WTC11 (cell line): ENCODE measurements around the gene ZNF787. TPM values are rescaled to one million over a fixed set of nuclear protein-coding genes. Genes with fewer than 3 reads are reported as not detected.

Experiments used
- ATAC-seq: fragments of 200-7000 bp; cut with Tn5 transposase; 2 replicates; pipeline ENCODE4 v1.10.0; 2021; ENCODE audit warnings: mild to moderate bottlenecking, moderate library complexity
- CTCF ChIA-PET: fragments of 300-600 bp; sonication (Branson Sonifier 250); formaldehyde crosslinking; loops from one replicate; lab custom pipeline; 2021; ENCODE audit warnings: antibody characterized with exemption; lab: Charles Lee
- POLR2A ChIA-PET: fragments of 350-600 bp; sonication (Branson Sonifier 250); formaldehyde crosslinking; loops from one replicate; lab custom pipeline; 2021; ENCODE audit warnings: antibody characterized with exemption; lab: Charles Lee
- DNase-seq: peaks from one replicate; pipeline ENCODE4 v3.0.0; 2021; ENCODE audit warnings: low spot score
- H3K27ac Mint-ChIP-seq: 2 replicates; pipeline ENCODE4 v1.8.0; 2021; ENCODE audit warnings: mixed read lengths
- H3K27me3 Mint-ChIP-seq: 2 replicates; pipeline ENCODE4 v1.8.0; 2021; ENCODE audit warnings: low read depth, mild to moderate bottlenecking, moderate library complexity, mixed read lengths
- H3K36me3 Mint-ChIP-seq: 2 replicates; pipeline ENCODE4 v1.8.0; 2021; ENCODE audit warnings: mixed read lengths
- H3K4me1 Mint-ChIP-seq: 2 replicates; pipeline ENCODE4 v1.8.0; 2022; ENCODE audit warnings: mixed read lengths
- H3K4me3 Mint-ChIP-seq: 2 replicates; pipeline ENCODE4 v1.8.0; 2021; ENCODE audit warnings: mild to moderate bottlenecking, moderate library complexity, mixed read lengths
- H3K9me3 Mint-ChIP-seq: 2 replicates; pipeline ENCODE4 v1.8.0; 2021; ENCODE audit warnings: mixed read lengths
- ATF1 ChIP-seq: sonication (generic); formaldehyde crosslinking; IDR thresholded peaks from 2 replicates; pipeline ENCODE4 v1.8.1; 2023; ENCODE audit warnings: mild to moderate bottlenecking, moderate library complexity, missing genetic modification reagents
- ESRRA ChIP-seq: sonication (generic); formaldehyde crosslinking; IDR thresholded peaks from 2 replicates; pipeline ENCODE4 v1.8.1; 2022; ENCODE audit warnings: mild to moderate bottlenecking, missing genetic modification reagents, borderline replicate concordance
- FOXJ3 ChIP-seq: sonication (generic); formaldehyde crosslinking; IDR thresholded peaks from 2 replicates; pipeline ENCODE4 v1.9.0; 2021; ENCODE audit warnings: missing genetic modification reagents, mild to moderate bottlenecking, borderline replicate concordance
- FOXK1 ChIP-seq: sonication (generic); formaldehyde crosslinking; IDR thresholded peaks from 2 replicates; pipeline ENCODE4 v1.8.0; 2022; ENCODE audit warnings: mild to moderate bottlenecking, moderate library complexity, missing genetic modification reagents
- FOXP1 ChIP-seq: sonication (generic); formaldehyde crosslinking; IDR thresholded peaks from 2 replicates; pipeline ENCODE4 v1.8.0; 2022; ENCODE audit warnings: missing genetic modification reagents, mild to moderate bottlenecking, moderate library complexity, borderline replicate concordance
- GABPB1 ChIP-seq: sonication (generic); formaldehyde crosslinking; IDR thresholded peaks from 2 replicates; pipeline ENCODE4 v1.8.1; 2023; ENCODE audit warnings: mild to moderate bottlenecking, missing genetic modification reagents
- HMGA2 ChIP-seq: fragments of 250-450 bp; sonication (Bioruptor Pico); IDR thresholded peaks from 2 replicates; pipeline ENCODE4 v1.4.0; 2021; ENCODE audit warnings: mild to moderate bottlenecking, moderate library complexity
- KAT7 ChIP-seq: sonication (generic); formaldehyde crosslinking; IDR thresholded peaks from 2 replicates; pipeline ENCODE4 v1.8.1; 2023; ENCODE audit warnings: missing genetic modification reagents, mild to moderate bottlenecking, borderline replicate concordance
- MYBL2 ChIP-seq: sonication (generic); formaldehyde crosslinking; IDR thresholded peaks from 2 replicates; pipeline ENCODE4 v1.8.1; 2023; ENCODE audit warnings: mild to moderate bottlenecking, moderate library complexity, missing genetic modification reagents
- NFATC4 ChIP-seq: fragments of 250-450 bp; sonication (Bioruptor Pico); IDR thresholded peaks from 2 replicates; pipeline ENCODE4 v1.9.0; 2021; ENCODE audit warnings: mild to moderate bottlenecking
- NFYB ChIP-seq: sonication (generic); formaldehyde crosslinking; conservative IDR thresholded peaks from 2 replicates; pipeline ENCODE4 v1.8.0; 2022; ENCODE audit warnings: low read depth, missing genetic modification reagents
- NR2C2 ChIP-seq: sonication (generic); formaldehyde crosslinking; IDR thresholded peaks from 2 replicates; pipeline ENCODE4 v1.8.0; 2022; ENCODE audit warnings: mild to moderate bottlenecking, missing genetic modification reagents
- NR3C1 ChIP-seq: sonication (generic); formaldehyde crosslinking; conservative IDR thresholded peaks from 2 replicates; pipeline ENCODE4 v1.8.1; 2023; ENCODE audit warnings: low read depth, mild to moderate bottlenecking, missing genetic modification reagents
- SMAD3 ChIP-seq: sonication (generic); formaldehyde crosslinking; IDR thresholded peaks from 2 replicates; pipeline ENCODE4 v1.8.0; 2022; ENCODE audit warnings: missing genetic modification reagents, mild to moderate bottlenecking, borderline replicate concordance
- SOX15 ChIP-seq: fragments of 250-450 bp; sonication (Bioruptor Pico); IDR thresholded peaks from 2 replicates; pipeline ENCODE4 v1.9.0; 2021; ENCODE audit warnings: mild to moderate bottlenecking
- SP1 ChIP-seq: sonication (generic); formaldehyde crosslinking; conservative IDR thresholded peaks from 2 replicates; pipeline ENCODE4 v1.8.1; 2022; ENCODE audit warnings: missing genetic modification reagents
- TCF7 ChIP-seq: sonication (generic); formaldehyde crosslinking; IDR thresholded peaks from 2 replicates; pipeline ENCODE4 v1.8.0; 2022; ENCODE audit warnings: mild to moderate bottlenecking, low read depth, missing genetic modification reagents, moderate library complexity
- TEAD1 ChIP-seq: sonication (generic); formaldehyde crosslinking; IDR thresholded peaks from 2 replicates; pipeline ENCODE4 v1.8.0; 2022; ENCODE audit warnings: mild to moderate bottlenecking, missing genetic modification reagents
- TP53 ChIP-seq: sonication (generic); formaldehyde crosslinking; IDR thresholded peaks from 2 replicates; pipeline ENCODE4 v1.8.1; 2023; ENCODE audit warnings: mild to moderate bottlenecking, missing genetic modification reagents
- ZNF121 ChIP-seq: sonication (generic); formaldehyde crosslinking; IDR thresholded peaks from 2 replicates; pipeline ENCODE4 v1.8.0; 2023; ENCODE audit warnings: missing genetic modification reagents
- ZNF423 ChIP-seq: fragments of 250-450 bp; sonication (Bioruptor Pico); IDR thresholded peaks from 2 replicates; pipeline ENCODE4 v2.1.2; 2022; ENCODE audit warnings: mild to moderate bottlenecking, moderate library complexity
- ZNF671 ChIP-seq: fragments of 250-450 bp; sonication (Bioruptor Pico); IDR thresholded peaks from 2 replicates; pipeline ENCODE4 v1.8.0; 2021; ENCODE audit warnings: mild to moderate bottlenecking
- total RNA-seq: library from RNA; stranded (reverse); gene quantifications from 3 replicates; pipeline ENCODE4 v1.2.3, GENCODE V29; 2021
- TF ChIP-seq, protein P1 (sequence below): fragments of 250-450 bp; sonication (Bioruptor Pico); IDR thresholded peaks from 2 replicates; pipeline ENCODE4 v1.8.0; 2021; ENCODE audit warnings: mild to moderate bottlenecking
- TF ChIP-seq, protein P2 (sequence below): sonication (generic); formaldehyde crosslinking; IDR thresholded peaks from 2 replicates; pipeline ENCODE4 v1.8.0; 2022; ENCODE audit warnings: mild to moderate bottlenecking, missing genetic modification reagents
- TF ChIP-seq, protein P3 (sequence below): sonication (generic); formaldehyde crosslinking; IDR thresholded peaks from 2 replicates; pipeline ENCODE4 v1.8.1; 2023; ENCODE audit warnings: mild to moderate bottlenecking, moderate library complexity, missing genetic modification reagents
- TF ChIP-seq, protein P4 (sequence below): sonication (generic); formaldehyde crosslinking; IDR thresholded peaks from 2 replicates; pipeline ENCODE4 v1.8.0; 2022; ENCODE audit warnings: missing genetic modification reagents
- TF ChIP-seq, protein P5 (sequence below): sonication (generic); formaldehyde crosslinking; IDR thresholded peaks from 2 replicates; pipeline ENCODE4 v1.8.0; 2022; ENCODE audit warnings: mild to moderate bottlenecking, missing genetic modification reagents

Gene ZNF787
- total RNA-seq, 1 experiment from 2014 or later: 62.9 TPM

DNA sequence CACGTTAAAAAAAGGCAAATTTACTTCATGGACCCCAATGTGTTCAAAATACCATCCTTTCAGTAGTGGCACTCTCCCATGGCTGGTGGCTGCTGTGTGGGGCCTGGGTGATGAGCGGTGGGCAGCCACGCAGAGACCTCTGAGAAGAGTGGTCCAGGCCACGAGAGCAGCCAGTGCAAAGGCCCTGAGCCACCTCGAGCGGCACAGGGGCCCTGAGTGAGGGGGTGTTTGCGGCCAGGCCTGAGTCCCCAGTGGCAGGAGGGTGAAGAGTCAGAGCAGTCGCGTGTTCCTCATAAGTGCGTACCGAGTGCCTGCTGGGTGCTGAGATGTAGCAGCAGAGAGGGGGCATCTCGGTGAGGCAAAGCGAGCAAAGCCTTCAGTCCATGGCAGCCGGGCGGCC, 27.0 kb upstream of the ZNF787 start (continued):
- TF ChIP-seq, protein P1, sequence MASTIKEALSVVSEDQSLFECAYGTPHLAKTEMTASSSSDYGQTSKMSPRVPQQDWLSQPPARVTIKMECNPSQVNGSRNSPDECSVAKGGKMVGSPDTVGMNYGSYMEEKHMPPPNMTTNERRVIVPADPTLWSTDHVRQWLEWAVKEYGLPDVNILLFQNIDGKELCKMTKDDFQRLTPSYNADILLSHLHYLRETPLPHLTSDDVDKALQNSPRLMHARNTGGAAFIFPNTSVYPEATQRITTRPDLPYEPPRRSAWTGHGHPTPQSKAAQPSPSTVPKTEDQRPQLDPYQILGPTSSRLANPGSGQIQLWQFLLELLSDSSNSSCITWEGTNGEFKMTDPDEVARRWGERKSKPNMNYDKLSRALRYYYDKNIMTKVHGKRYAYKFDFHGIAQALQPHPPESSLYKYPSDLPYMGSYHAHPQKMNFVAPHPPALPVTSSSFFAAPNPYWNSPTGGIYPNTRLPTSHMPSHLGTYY (CRISPR knock-in tag): no peak
- TF ChIP-seq, protein P2, sequence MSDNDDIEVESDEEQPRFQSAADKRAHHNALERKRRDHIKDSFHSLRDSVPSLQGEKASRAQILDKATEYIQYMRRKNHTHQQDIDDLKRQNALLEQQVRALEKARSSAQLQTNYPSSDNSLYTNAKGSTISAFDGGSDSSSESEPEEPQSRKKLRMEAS (CRISPR knock-in tag): no peak
- TF ChIP-seq ESRRA (CRISPR knock-in tag) (no peak), SMAD3 (CRISPR knock-in tag) (no peak), FOXK1 (CRISPR knock-in tag) (no peak), MYBL2 (CRISPR knock-in tag) (no peak)
- TF ChIP-seq, all 79 proteins: peak for 0

DNA sequence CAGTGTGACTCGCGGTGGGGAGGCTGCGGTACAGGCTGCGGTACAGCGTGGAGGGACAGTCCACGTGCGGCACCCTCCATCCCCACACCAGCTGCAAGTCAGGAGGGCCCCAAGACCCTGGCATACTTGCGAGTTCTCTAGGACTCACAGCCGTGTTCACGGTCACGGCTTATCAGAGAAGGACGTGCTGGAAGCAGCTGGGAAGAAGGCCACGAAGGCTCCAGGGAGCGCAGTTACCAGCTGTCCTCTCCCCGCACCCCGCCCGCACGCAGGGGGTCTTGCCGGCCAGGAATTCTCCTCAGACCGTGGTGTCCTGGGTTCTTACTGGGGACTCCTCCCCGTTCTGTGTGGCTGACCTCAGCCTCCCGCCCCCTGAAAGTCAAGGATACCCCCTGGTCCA, 26.2 kb upstream of the ZNF787 start:
- peaks cover 7% of the 10 kb centered on the region for H3K9me3 Mint-ChIP-seq
- DNase-seq (no peak), ATAC-seq (no peak)
- H3K36me3 Mint-ChIP-seq: peaks cover 29% of the 10 kb centered on the region
- no peaks in the 10 kb centered on the region for H3K27me3 Mint-ChIP-seq
- peaks cover 4% of the 10 kb centered on the region for H3K4me1 Mint-ChIP-seq
- POLR2A ChIA-PET: no interaction called here
- no peak overlapping the region for H3K27ac Mint-ChIP-seq
- TF ChIP-seq ZNF423 (no peak), NFATC4 (CRISPR knock-in tag) (no peak), NR2C2 (CRISPR knock-in tag) (no peak), HMGA2 (CRISPR knock-in tag) (no peak), FOXP1 (CRISPR knock-in tag) (no peak), SOX15 (no peak)
- TF ChIP-seq, protein P3, sequence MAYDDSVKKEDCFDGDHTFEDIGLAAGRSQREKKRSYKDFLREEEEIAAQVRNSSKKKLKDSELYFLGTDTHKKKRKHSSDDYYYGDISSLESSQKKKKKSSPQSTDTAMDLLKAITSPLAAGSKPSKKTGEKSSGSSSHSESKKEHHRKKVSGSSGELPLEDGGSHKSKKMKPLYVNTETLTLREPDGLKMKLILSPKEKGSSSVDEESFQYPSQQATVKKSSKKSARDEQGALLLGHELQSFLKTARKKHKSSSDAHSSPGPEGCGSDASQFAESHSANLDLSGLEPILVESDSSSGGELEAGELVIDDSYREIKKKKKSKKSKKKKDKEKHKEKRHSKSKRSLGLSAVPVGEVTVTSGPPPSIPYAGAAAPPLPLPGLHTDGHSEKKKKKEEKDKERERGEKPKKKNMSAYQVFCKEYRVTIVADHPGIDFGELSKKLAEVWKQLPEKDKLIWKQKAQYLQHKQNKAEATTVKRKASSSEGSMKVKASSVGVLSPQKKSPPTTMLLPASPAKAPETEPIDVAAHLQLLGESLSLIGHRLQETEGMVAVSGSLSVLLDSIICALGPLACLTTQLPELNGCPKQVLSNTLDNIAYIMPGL: no peak
- CTCF ChIA-PET: interaction anchor here (1.3 to 1.9 kb wide), 3 partner anchors 11 to 42 kb away, joined by 3 to 7 read pairs (median 4); no protein-coding TSS in a partner anchor
- H3K4me3 Mint-ChIP-seq: no peak overlapping the region

DNA sequence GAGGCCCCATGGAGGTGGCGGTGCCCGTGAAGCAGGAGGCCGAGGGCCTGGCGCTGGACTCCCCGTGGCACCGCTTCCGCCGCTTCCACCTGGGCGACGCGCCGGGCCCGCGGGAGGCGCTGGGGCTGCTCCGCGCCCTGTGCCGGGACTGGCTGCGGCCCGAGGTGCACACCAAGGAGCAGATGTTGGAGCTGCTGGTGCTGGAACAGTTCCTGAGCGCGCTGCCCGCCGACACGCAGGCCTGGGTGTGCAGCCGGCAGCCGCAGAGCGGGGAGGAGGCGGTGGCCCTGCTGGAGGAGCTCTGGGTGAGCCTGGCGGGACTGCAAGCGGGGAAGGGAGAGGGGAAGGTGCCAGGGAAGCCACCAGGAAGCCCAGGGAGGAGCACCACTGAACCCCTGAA, 25.8 kb upstream of the ZNF787 start:
- no peak for TF ChIP-seq NFYB
- no peak for TF ChIP-seq TEAD1 (CRISPR knock-in tag)
- TF ChIP-seq KAT7 (CRISPR knock-in tag): no peak
- TF ChIP-seq FOXJ3: no peak
- TF ChIP-seq, protein P4, sequence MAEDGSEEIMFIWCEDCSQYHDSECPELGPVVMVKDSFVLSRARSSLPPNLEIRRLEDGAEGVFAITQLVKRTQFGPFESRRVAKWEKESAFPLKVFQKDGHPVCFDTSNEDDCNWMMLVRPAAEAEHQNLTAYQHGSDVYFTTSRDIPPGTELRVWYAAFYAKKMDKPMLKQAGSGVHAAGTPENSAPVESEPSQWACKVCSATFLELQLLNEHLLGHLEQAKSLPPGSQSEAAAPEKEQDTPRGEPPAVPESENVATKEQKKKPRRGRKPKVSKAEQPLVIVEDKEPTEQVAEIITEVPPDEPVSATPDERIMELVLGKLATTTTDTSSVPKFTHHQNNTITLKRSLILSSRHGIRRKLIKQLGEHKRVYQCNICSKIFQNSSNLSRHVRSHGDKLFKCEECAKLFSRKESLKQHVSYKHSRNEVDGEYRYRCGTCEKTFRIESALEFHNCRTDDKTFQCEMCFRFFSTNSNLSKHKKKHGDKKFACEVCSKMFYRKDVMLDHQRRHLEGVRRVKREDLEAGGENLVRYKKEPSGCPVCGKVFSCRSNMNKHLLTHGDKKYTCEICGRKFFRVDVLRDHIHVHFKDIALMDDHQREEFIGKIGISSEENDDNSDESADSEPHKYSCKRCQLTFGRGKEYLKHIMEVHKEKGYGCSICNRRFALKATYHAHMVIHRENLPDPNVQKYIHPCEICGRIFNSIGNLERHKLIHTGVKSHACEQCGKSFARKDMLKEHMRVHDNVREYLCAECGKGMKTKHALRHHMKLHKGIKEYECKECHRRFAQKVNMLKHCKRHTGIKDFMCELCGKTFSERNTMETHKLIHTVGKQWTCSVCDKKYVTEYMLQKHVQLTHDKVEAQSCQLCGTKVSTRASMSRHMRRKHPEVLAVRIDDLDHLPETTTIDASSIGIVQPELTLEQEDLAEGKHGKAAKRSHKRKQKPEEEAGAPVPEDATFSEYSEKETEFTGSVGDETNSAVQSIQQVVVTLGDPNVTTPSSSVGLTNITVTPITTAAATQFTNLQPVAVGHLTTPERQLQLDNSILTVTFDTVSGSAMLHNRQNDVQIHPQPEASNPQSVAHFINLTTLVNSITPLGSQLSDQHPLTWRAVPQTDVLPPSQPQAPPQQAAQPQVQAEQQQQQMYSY: no peak
- TF ChIP-seq, protein P3: no peak
- no peak for TF ChIP-seq NR3C1
- TF ChIP-seq ZNF671 (CRISPR knock-in tag): no peak
- TF ChIP-seq SP1 (CRISPR knock-in tag): no peak
- TF ChIP-seq GABPB1 (CRISPR knock-in tag): no peak
- TF ChIP-seq ZNF121 (CRISPR knock-in tag): no peak
- TF ChIP-seq ATF1: no peak
- no peak for TF ChIP-seq TCF7 (CRISPR knock-in tag)
- TF ChIP-seq, protein P5, sequence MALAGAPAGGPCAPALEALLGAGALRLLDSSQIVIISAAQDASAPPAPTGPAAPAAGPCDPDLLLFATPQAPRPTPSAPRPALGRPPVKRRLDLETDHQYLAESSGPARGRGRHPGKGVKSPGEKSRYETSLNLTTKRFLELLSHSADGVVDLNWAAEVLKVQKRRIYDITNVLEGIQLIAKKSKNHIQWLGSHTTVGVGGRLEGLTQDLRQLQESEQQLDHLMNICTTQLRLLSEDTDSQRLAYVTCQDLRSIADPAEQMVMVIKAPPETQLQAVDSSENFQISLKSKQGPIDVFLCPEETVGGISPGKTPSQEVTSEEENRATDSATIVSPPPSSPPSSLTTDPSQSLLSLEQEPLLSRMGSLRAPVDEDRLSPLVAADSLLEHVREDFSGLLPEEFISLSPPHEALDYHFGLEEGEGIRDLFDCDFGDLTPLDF (CRISPR knock-in tag): no peak
- no peak for TF ChIP-seq TP53 (CRISPR knock-in tag)
- Mint-ChIP-seq H3K4me3 (no peak overlapping the region), H3K9me3 (peaks cover 7% of the 10 kb centered on the region), H3K4me1 (peaks cover 7% of the 10 kb centered on the region; the same call in 1 of the 2 replicates), H3K27me3 (no peaks in the 10 kb centered on the region), H3K36me3 (peaks cover 29% of the 10 kb centered on the region), H3K27ac (no peak overlapping the region)
- ATAC-seq (no peak), DNase-seq (no peak)
- POLR2A ChIA-PET: no interaction called here
- CTCF ChIA-PET: interaction anchor here (1.3 to 1.9 kb wide), 3 partner anchors 10 to 42 kb away, joined by 3 to 7 read pairs (median 4); no protein-coding TSS in a partner anchor
